Fibroblast of lung (primary cell): ENCODE data around the gene PPFIBP1. TPM values are rescaled to one million over a fixed set of nuclear protein-coding genes. Genes with fewer than 3 reads are reported as not detected.

ENCODE experiments used
- DNase-seq, 2 donors: peaks; one replicate each; pipeline versions ENCODE4 v3.0.0 to v3.0.0-alpha.2; 2010; ENCODE audit warnings: low read depth in 2 of 2
- H2AFZ ChIP-seq: 2 replicates; pipeline ENCODE4 v1.5.1; 2012; ENCODE audit warnings: low read length, control low read depth, inconsistent platforms
- H3K27ac ChIP-seq: 2 replicates; pipeline ENCODE4 v1.5.1; 2011; ENCODE audit warnings: low read length, control low read depth; ENCODE audit not compliant: insufficient read depth
- H3K27me3 ChIP-seq: 2 replicates; pipeline ENCODE4 v1.5.1; 2011; ENCODE audit warnings: mild to moderate bottlenecking, low read length; ENCODE audit not compliant: control insufficient read depth, insufficient read depth
- H3K36me3 ChIP-seq: 2 replicates; pipeline ENCODE4 v1.5.1; 2011; ENCODE audit warnings: low read length; ENCODE audit not compliant: control insufficient read depth, insufficient read depth
- H3K4me1 ChIP-seq: 2 replicates; pipeline ENCODE4 v1.5.1; 2011; ENCODE audit warnings: low read length; ENCODE audit not compliant: control insufficient read depth, insufficient read depth; ENCODE audit errors: extremely low read depth
- H3K4me2 ChIP-seq: 2 replicates; pipeline ENCODE4 v1.5.1; 2011; ENCODE audit warnings: low read length, control low read depth; ENCODE audit not compliant: insufficient read depth; ENCODE audit errors: extremely low read depth
- H3K4me3 ChIP-seq, 4 experiments: fragments of 200-600 bp in 1 of 4; sonication (generic) in 1 of 4; replicated peaks in 1 of 4; 2 replicates each; pipeline ENCODE4 v1.5.1; 2011 to 2016; ENCODE audit warnings: low read length in 4 of 4, low read depth in 3 of 4, mild to moderate bottlenecking in 3 of 4, control low read depth in 2 of 4, inconsistent platforms in 1 of 4, mixed read lengths in 1 of 4; ENCODE audit not compliant: insufficient read depth in 1 of 4; ENCODE audit errors: control extremely low read depth in 1 of 4
- H3K79me2 ChIP-seq: 2 replicates; pipeline ENCODE4 v1.5.1; 2012; ENCODE audit warnings: mild to moderate bottlenecking, low read length, inconsistent platforms; ENCODE audit not compliant: control insufficient read depth, insufficient read depth
- H3K9ac ChIP-seq: 2 replicates; pipeline ENCODE4 v1.5.1; 2011; ENCODE audit warnings: mild to moderate bottlenecking, low read length, control low read depth; ENCODE audit not compliant: insufficient read depth
- H3K9me3 ChIP-seq: 2 replicates; pipeline ENCODE4 v1.5.1; 2012; ENCODE audit warnings: low read depth, low read length; ENCODE audit not compliant: control insufficient read depth, insufficient read depth
- H4K20me1 ChIP-seq: 2 replicates; pipeline ENCODE4 v1.5.1; 2011; ENCODE audit warnings: low read length; ENCODE audit not compliant: control insufficient read depth, insufficient read depth; ENCODE audit errors: extremely low read depth
- EZH2 ChIP-seq: IDR thresholded peaks from 2 replicates; pipeline ENCODE4 v1.5.1; 2012; ENCODE audit warnings: low read length, control low read depth, mild to moderate bottlenecking; ENCODE audit errors: missing control alignments
- polyA plus RNA-seq, 2 donors: library from polyadenylated mRNA; depleted of rRNA in 1 of 2; stranded (reverse) in 1 of 2; unstranded in 1 of 2; fragments of >200 nt; gene quantifications; 2 replicates each; pipeline ENCODE4 v1.2.1, GENCODE V29; 2011 to 2012; ENCODE audit warnings: missing spikeins in 1 of 2
- total RNA-seq: library from RNA; depleted of rRNA; stranded (reverse); fragments of >200 nt; gene quantifications from 2 replicates; pipeline ENCODE4 v1.2.1, GENCODE V29; 2014
- TF ChIP-seq, protein P1 (sequence below), 2 donors: IDR thresholded peaks in 1 of 2; conservative IDR thresholded peaks in 1 of 2; 1 replicate in 1 of 2; 2 replicates in 1 of 2; pipeline ENCODE4 v1.5.1; 2011 to 2012; ENCODE audit warnings: low read length in 2 of 2, control low read depth in 1 of 2, inconsistent platforms in 1 of 2, low read depth in 1 of 2, mild to moderate bottlenecking in 1 of 2

The PPFIBP1 gene
- total and polyA plus RNA-seq, 2 donors (not counting 1 experiment from before 2014, with no cell fraction given): 65.1 to 93.0 TPM

DNA sequence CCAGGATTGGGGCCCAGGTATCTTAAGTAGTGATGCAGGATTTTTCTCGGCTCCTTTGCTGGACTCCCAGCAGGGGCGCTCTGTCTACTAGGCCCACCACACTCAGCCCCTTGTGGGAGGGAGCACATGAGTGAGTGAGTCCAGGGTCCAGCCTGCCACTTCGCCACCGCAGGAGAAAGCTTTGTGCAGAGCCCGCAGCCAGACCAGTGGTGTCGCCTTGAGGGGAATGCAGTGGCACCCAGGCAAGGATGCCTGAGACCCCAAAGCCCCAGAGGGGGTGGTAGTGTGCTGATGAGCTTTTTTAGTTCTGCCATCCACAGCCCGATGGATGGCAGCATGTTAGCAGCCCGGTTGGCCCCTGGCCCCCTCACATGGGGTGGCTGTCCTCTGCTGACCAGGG, 181.3 kb downstream of the PPFIBP1 start:
- no peaks in the 10 kb centered on the region for H3K9me3 ChIP-seq
- TF ChIP-seq, protein P1, sequence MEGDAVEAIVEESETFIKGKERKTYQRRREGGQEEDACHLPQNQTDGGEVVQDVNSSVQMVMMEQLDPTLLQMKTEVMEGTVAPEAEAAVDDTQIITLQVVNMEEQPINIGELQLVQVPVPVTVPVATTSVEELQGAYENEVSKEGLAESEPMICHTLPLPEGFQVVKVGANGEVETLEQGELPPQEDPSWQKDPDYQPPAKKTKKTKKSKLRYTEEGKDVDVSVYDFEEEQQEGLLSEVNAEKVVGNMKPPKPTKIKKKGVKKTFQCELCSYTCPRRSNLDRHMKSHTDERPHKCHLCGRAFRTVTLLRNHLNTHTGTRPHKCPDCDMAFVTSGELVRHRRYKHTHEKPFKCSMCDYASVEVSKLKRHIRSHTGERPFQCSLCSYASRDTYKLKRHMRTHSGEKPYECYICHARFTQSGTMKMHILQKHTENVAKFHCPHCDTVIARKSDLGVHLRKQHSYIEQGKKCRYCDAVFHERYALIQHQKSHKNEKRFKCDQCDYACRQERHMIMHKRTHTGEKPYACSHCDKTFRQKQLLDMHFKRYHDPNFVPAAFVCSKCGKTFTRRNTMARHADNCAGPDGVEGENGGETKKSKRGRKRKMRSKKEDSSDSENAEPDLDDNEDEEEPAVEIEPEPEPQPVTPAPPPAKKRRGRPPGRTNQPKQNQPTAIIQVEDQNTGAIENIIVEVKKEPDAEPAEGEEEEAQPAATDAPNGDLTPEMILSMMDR (conservative IDR thresholded peaks at IDR 0.05 in 1 of 2, IDR thresholded peaks at IDR 0.05 in 1 of 2; ENCODE audit: low read depth in 1 of 2, low read length in 2 of 2): no peak
- TF ChIP-seq EZH2: no peak
- no peak overlapping the region for H3K9ac ChIP-seq
- H2AFZ ChIP-seq: no peak overlapping the region
- H3K36me3 ChIP-seq: no peaks in the 10 kb centered on the region
- no peaks in the 10 kb centered on the region for H4K20me1 ChIP-seq
- no peaks in the 10 kb centered on the region for H3K27me3 ChIP-seq
- H3K4me1 ChIP-seq: no peaks in the 10 kb centered on the region
- no peak overlapping the region for H3K27ac ChIP-seq
- no peak overlapping the region for H3K4me3 ChIP-seq
- H3K79me2 ChIP-seq: no peaks in the 10 kb centered on the region
- H3K4me2 ChIP-seq: no peak overlapping the region
- DNase-seq: no peak

- no peak for DNase-seq
- Histone ChIP-seq H3K79me2 (peaks cover 15% of the 10 kb centered on the region), H3K36me3 (no peaks in the 10 kb centered on the region), H3K4me2 (no peak overlapping the region), H3K9me3 (no peaks in the 10 kb centered on the region), H3K9ac (no peak overlapping the region), H2AFZ (no peak overlapping the region), H3K4me1 (peaks cover 2% of the 10 kb centered on the region), H4K20me1 (no peaks in the 10 kb centered on the region), H3K27me3 (no peaks in the 10 kb centered on the region), H3K4me3 (no peak overlapping the region), H3K27ac (no peak overlapping the region)
- TF ChIP-seq, protein P1 (conservative IDR thresholded peaks at IDR 0.05 in 1 of 2, IDR thresholded peaks at IDR 0.05 in 1 of 2; ENCODE audit: low read depth in 1 of 2, low read length in 2 of 2): no peak
- no peak for TF ChIP-seq EZH2
Measured at GRCh38 chr12:27707216-27707615, 183.2 kb downstream of the PPFIBP1 start.

DNA sequence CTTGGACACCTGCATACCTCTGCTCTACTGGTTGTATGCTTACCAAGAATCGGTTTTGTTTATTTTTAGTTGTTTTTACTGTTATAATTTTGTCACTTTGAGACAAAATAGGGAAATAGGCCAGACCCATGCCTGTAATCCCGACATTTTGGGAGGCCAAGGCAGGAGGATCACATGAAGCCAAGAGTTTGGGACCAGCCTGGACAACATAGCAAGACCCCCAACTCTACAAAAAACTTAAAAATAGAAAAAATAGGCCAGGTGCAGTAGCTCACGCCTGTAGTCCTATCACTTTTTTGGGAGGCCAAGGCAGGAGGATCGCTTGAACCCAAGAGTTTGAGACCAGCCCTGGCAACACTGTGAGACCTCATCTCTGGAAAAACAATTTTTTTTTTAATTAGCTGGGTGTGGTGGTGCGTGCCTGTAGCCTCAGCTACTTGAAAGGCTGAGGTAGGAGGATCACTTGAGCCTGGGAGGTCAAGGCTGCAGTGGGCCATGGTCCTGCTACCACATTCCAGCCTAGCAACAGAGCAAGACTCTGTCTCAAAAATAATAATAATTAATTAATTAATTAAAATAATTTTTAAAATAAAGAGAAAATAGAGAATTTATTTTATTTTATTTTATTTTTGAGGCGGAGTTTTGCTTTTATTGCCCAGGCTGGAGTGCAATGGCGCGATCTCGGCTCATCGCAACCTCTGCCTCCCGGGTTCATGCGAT, 185.4 kb downstream of the PPFIBP1 start:
- no peaks in the 10 kb centered on the region for H3K27me3 ChIP-seq
- peaks cover 2% of the 10 kb centered on the region for H3K4me1 ChIP-seq
- H3K27ac ChIP-seq: peak overlapping the region; percentile 77
- no peak overlapping the region for H2AFZ ChIP-seq
- H4K20me1 ChIP-seq: no peaks in the 10 kb centered on the region
- no peaks in the 10 kb centered on the region for H3K9me3 ChIP-seq
- no peaks in the 10 kb centered on the region for H3K36me3 ChIP-seq
- H3K4me3 ChIP-seq: peak overlapping the region in 3 of 4 experiments; percentile 83 to 91 (median 89)
- peaks cover 36% of the 10 kb centered on the region for H3K79me2 ChIP-seq
- H3K9ac ChIP-seq: peak overlapping the region; percentile 18
- TF ChIP-seq, protein P1 (conservative IDR thresholded peaks at IDR 0.05 in 1 of 2, IDR thresholded peaks at IDR 0.05 in 1 of 2; ENCODE audit: low read depth in 1 of 2, low read length in 2 of 2): no peak
- TF ChIP-seq EZH2: no peak
- H3K4me2 ChIP-seq: peak overlapping the region; percentile 69
- no peak for DNase-seq
